ENCODE measurements around the gene RASL10B.
"Not testable (repeated sequence)": the region's sequence is repeated elsewhere in the genome, so short reads cannot be mapped to it uniquely, and the experiment has no call there.

Gene RASL10B

DNA sequence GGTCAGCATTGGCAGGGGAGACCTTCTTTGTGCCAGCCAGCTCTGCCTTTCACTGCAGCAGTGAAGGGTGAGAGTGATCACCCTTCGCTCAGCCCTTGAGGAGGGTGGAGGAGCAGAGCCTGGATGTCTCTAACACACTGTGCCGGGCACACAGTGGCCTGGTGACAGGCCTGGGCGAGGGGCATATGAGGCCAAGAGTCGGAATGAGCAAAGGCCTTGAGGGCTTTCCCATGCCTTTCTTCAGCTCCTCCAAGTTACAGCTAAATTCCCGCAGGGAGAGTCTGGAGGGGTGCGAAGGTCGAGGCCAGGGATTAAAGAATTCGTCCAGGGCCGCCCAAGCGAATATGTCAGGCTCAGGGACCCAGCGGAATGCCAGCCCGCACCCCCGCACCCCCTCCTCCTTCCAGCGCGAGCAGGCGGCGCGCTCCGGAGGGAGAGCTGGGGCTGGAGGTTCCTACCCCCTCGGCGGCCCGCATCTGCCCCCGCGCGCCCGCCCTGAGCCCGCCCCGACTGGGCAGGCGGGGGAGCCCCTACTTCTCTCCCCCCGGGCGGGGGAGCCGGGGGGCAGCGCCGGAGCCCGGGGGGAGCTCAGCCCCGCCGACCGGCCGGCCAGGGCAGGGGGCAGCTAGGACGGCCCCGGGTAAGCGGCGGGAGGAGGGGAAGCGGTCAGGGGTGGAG, at the start of gene RASL10B:
Gene RASL10B, plus strand, starts transcription at position 401 of the 678 bp plus-strand sequence. CDS start 3,546 bp downstream, outside the sequence.
- Histone ChIP-seq H3K27me3 (replicated peaks; ENCODE audit: control insufficient read depth, insufficient read depth, low read length) (peaks cover 13% of the 10 kb centered on the region), H3K4me3 (ENCODE audit: low read length) (peak within 1 kb of the TSS; percentile 81), H3K9me3 (ENCODE audit: control insufficient read depth, low read length) (no peaks in the 10 kb centered on the region), H3K9ac (ENCODE audit: low read length) (peak within 1 kb of the TSS; percentile 78), H3K4me1 (ENCODE audit: control insufficient read depth, insufficient read depth, low read length) (peaks cover 18% of the 10 kb centered on the region), H3K36me3 (ENCODE audit: control insufficient read depth, insufficient read depth, low read length, severe bottlenecking) (no peaks in the 10 kb centered on the region)
- DNase-seq (ENCODE audit: low read depth): peak; percentile 82

- peaks cover 59% of the 10 kb centered on the region for H3K36me3 ChIP-seq (ENCODE audit: control insufficient read depth, insufficient read depth, low read length, severe bottlenecking)
- no peak overlapping the region for H3K4me3 ChIP-seq (ENCODE audit: low read length)
- no peaks in the 10 kb centered on the region for H3K9me3 ChIP-seq (ENCODE audit: control insufficient read depth, low read length)
- peaks cover 8% of the 10 kb centered on the region for H3K4me1 ChIP-seq (ENCODE audit: control insufficient read depth, insufficient read depth, low read length)
- no peaks in the 10 kb centered on the region for H3K27me3 ChIP-seq (replicated peaks; ENCODE audit: control insufficient read depth, insufficient read depth, low read length)
- H3K9ac ChIP-seq (ENCODE audit: low read length): no peak overlapping the region
- DNase-seq (ENCODE audit: low read depth): no peak
These were observed 47.8 kb upstream of the RASL10B start for GRCh38 chr17:35683591-35683990.

- Histone ChIP-seq H3K4me1 (ENCODE audit: control insufficient read depth, insufficient read depth, low read length) (peaks cover 8% of the 10 kb centered on the region), H3K9me3 (ENCODE audit: control insufficient read depth, low read length) (no peaks in the 10 kb centered on the region), H3K4me3 (ENCODE audit: low read length) (no peak overlapping the region), H3K27me3 (replicated peaks; ENCODE audit: control insufficient read depth, insufficient read depth, low read length) (no peaks in the 10 kb centered on the region), H3K9ac (ENCODE audit: low read length) (no peak overlapping the region), H3K36me3 (ENCODE audit: control insufficient read depth, insufficient read depth, low read length, severe bottlenecking) (peaks cover 58% of the 10 kb centered on the region)
- DNase-seq (ENCODE audit: low read depth): peak; percentile 59
These were observed 47.2 kb upstream of the RASL10B start for GRCh38 chr17:35684055-35684802.

DNA sequence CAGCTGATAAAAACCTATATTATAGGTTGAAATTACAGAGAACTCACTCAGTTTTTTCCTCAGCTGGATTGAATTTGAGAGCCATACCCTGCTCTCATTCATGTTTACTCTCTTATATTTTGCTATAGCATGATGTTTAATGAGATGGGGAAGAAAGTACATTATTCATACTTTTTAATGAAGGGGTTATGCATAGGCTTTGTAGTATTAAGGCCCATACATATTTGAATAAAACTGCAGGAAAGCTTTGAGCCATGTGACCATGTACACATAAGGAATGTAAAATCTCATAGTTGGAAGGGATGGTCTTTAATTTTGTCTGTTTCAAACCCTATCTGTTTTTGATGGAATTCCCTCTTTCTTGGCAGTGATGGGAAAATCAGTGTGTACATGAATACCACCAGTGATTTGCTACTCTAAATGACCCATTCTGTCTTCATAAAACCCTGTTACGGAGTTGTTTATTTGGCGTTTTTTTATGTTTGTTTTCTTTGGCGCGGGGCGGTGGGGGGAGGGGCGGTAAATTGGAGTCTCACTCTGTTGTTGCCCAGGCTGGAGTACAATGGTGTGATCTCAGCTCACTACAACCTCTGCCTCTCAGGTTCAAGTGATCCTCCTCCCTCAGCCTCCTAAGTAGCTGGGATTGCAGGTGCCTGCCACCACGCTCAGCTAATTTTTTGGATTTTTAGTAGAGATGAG, 38.8 kb upstream of the RASL10B start:
- H3K27me3 ChIP-seq (replicated peaks; ENCODE audit: control insufficient read depth, insufficient read depth, low read length): no peaks in the 10 kb centered on the region
- DNase-seq (ENCODE audit: low read depth): no peak
- no peaks in the 10 kb centered on the region for H3K4me1 ChIP-seq (ENCODE audit: control insufficient read depth, insufficient read depth, low read length)
- peaks cover 58% of the 10 kb centered on the region for H3K36me3 ChIP-seq (ENCODE audit: control insufficient read depth, insufficient read depth, low read length, severe bottlenecking)
- H3K4me3 ChIP-seq (ENCODE audit: low read length): no peak overlapping the region
- no peak overlapping the region for H3K9ac ChIP-seq (ENCODE audit: low read length)
- no peaks in the 10 kb centered on the region for H3K9me3 ChIP-seq (ENCODE audit: control insufficient read depth, low read length)

GRCh38 chr17:35693662-35694061, 37.8 kb upstream of the RASL10B start:
- Histone ChIP-seq H3K4me3 (ENCODE audit: low read length) (no peak overlapping the region), H3K36me3 (ENCODE audit: control insufficient read depth, insufficient read depth, low read length, severe bottlenecking) (peaks cover 48% of the 10 kb centered on the region), H3K9ac (ENCODE audit: low read length) (no peak overlapping the region), H3K4me1 (ENCODE audit: control insufficient read depth, insufficient read depth, low read length) (no peaks in the 10 kb centered on the region), H3K27me3 (replicated peaks; ENCODE audit: control insufficient read depth, insufficient read depth, low read length) (no peaks in the 10 kb centered on the region), H3K9me3 (ENCODE audit: control insufficient read depth, low read length) (no peaks in the 10 kb centered on the region)
- DNase-seq (ENCODE audit: low read depth): no peak

- no peaks in the 10 kb centered on the region for H3K9me3 ChIP-seq (ENCODE audit: control insufficient read depth, low read length)
- H3K4me3 ChIP-seq (ENCODE audit: low read length): no peak overlapping the region
- peaks cover 42% of the 10 kb centered on the region for H3K36me3 ChIP-seq (ENCODE audit: control insufficient read depth, insufficient read depth, low read length, severe bottlenecking)
- H3K9ac ChIP-seq (ENCODE audit: low read length): no peak overlapping the region
- no peaks in the 10 kb centered on the region for H3K27me3 ChIP-seq (replicated peaks; ENCODE audit: control insufficient read depth, insufficient read depth, low read length)
- DNase-seq (ENCODE audit: low read depth): no peak
- no peaks in the 10 kb centered on the region for H3K4me1 ChIP-seq (ENCODE audit: control insufficient read depth, insufficient read depth, low read length)
These were observed 36.5 kb upstream of the RASL10B start for GRCh38 chr17:35694906-35695305.

DNA sequence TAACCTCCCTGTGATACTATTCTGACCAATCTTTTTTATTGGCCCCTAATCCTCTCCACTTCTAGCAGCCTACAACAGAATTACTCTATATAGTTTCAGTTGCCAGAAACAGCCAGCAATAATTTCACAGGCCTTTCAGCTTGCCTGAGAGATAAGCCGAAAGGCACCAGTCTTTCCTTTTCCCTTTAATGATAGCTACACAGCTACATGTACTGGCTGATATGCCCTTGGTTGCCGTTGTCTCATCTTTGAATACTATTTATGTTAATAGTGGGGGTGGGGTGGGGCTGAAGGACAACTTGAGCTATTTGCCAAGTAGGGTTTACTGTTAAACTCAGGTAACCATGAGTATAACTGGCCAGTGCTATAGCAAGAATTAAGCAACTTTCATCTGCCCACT, 35.8 kb upstream of the RASL10B start:
- no peak overlapping the region for H3K4me3 ChIP-seq (ENCODE audit: low read length)
- DNase-seq (ENCODE audit: low read depth): no peak
- H3K9ac ChIP-seq (ENCODE audit: low read length): no peak overlapping the region
- H3K36me3 ChIP-seq (ENCODE audit: control insufficient read depth, insufficient read depth, low read length, severe bottlenecking): peaks cover 36% of the 10 kb centered on the region
- H3K4me1 ChIP-seq (ENCODE audit: control insufficient read depth, insufficient read depth, low read length): no peaks in the 10 kb centered on the region
- H3K27me3 ChIP-seq (replicated peaks; ENCODE audit: control insufficient read depth, insufficient read depth, low read length): no peaks in the 10 kb centered on the region
- no peaks in the 10 kb centered on the region for H3K9me3 ChIP-seq (ENCODE audit: control insufficient read depth, low read length)

GRCh38 chr17:35698800-35699199, 32.6 kb upstream of the RASL10B start:
- Histone ChIP-seq H3K4me3 (ENCODE audit: low read length) (no peak overlapping the region), H3K36me3 (ENCODE audit: control insufficient read depth, insufficient read depth, low read length, severe bottlenecking) (peaks cover 19% of the 10 kb centered on the region)
- DNase-seq (ENCODE audit: low read depth): no peak

DNA sequence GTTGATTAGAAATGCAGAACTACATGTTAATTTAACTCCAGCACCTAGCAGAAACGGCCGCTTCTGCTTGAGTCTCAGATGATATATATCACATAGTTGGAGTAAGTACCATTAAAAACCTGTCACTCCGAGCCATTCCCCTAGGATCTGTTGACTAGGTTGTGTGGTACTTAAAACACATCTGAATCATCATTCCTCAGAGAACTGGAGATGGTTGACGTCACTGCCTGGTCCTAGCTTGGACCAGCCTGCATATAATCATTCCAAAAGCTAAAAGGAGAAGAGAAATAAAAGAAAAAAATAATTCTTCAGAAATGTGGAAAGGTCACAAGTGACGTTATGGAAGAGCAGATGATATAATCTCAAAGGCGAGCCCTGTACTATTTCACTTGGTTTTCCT, 31.3 kb upstream of the RASL10B start:
- no peak overlapping the region for H3K9ac ChIP-seq (ENCODE audit: low read length)
- H3K36me3 ChIP-seq (ENCODE audit: control insufficient read depth, insufficient read depth, low read length, severe bottlenecking): peaks cover 11% of the 10 kb centered on the region
- no peaks in the 10 kb centered on the region for H3K9me3 ChIP-seq (ENCODE audit: control insufficient read depth, low read length)
- no peaks in the 10 kb centered on the region for H3K27me3 ChIP-seq (replicated peaks; ENCODE audit: control insufficient read depth, insufficient read depth, low read length)
- DNase-seq (ENCODE audit: low read depth): no peak
- H3K4me3 ChIP-seq (ENCODE audit: low read length): no peak overlapping the region
- no peaks in the 10 kb centered on the region for H3K4me1 ChIP-seq (ENCODE audit: control insufficient read depth, insufficient read depth, low read length)

More at GRCh38 chr17:35698800-35699199, 32.6 kb upstream of the RASL10B start:
- no peaks in the 10 kb centered on the region for H3K4me1 ChIP-seq (ENCODE audit: control insufficient read depth, insufficient read depth, low read length)
- no peaks in the 10 kb centered on the region for H3K27me3 ChIP-seq (replicated peaks; ENCODE audit: control insufficient read depth, insufficient read depth, low read length)
- H3K9me3 ChIP-seq (ENCODE audit: control insufficient read depth, low read length): no peaks in the 10 kb centered on the region
- no peak overlapping the region for H3K9ac ChIP-seq (ENCODE audit: low read length)

GRCh38 chr17:35701491-35701890, 29.9 kb upstream of the RASL10B start:
- H3K4me1 ChIP-seq (ENCODE audit: control insufficient read depth, insufficient read depth, low read length): no peaks in the 10 kb centered on the region
- no peaks in the 10 kb centered on the region for H3K9me3 ChIP-seq (ENCODE audit: control insufficient read depth, low read length)
- no peaks in the 10 kb centered on the region for H3K36me3 ChIP-seq (ENCODE audit: control insufficient read depth, insufficient read depth, low read length, severe bottlenecking)
- DNase-seq (ENCODE audit: low read depth): no peak
- no peaks in the 10 kb centered on the region for H3K27me3 ChIP-seq (replicated peaks; ENCODE audit: control insufficient read depth, insufficient read depth, low read length)
- no peak overlapping the region for H3K4me3 ChIP-seq (ENCODE audit: low read length)
- no peak overlapping the region for H3K9ac ChIP-seq (ENCODE audit: low read length)

DNA sequence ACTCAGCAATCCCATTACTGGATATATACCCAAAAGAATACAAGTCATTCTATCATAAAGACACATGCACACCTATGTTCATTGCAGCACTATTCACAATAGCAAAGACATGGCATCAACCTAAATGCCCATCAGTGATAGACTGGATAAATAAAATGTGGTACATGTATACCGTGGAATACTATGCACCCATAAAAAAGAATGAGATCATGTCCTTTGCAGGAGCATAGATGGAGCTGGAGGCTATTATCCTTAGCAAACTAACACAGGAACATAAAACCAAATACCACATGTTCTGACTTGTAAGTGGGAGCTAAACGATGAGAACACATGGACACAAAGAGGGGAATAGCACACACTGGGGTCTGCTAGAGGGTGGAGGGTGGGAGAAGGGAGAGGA, 28.1 kb upstream of the RASL10B start:
- not testable (repeated sequence) for H3K9ac ChIP-seq (ENCODE audit: low read length); H3K27me3 ChIP-seq (replicated peaks; ENCODE audit: control insufficient read depth, insufficient read depth, low read length); H3K4me1 ChIP-seq (ENCODE audit: control insufficient read depth, insufficient read depth, low read length); H3K4me3 ChIP-seq (ENCODE audit: low read length); H3K36me3 ChIP-seq (ENCODE audit: control insufficient read depth, insufficient read depth, low read length, severe bottlenecking); DNase-seq (ENCODE audit: low read depth); H3K9me3 ChIP-seq (ENCODE audit: control insufficient read depth, low read length)

Measured in adipocyte (in vitro differentiated cells).